Neural progenitor cell (in vitro differentiated cells): ENCODE data around the gene HAND2.

Source experiments
- EZH2 ChIP-seq: fragments of 200-600 bp; sonication (generic); IDR thresholded peaks from 2 replicates; pipeline ENCODE4 v1.6.1; 2017; ENCODE audit warnings: antibody characterized with exemption, mild to moderate bottlenecking, moderate library complexity
- EZH2phosphoT487 ChIP-seq: fragments of 200-600 bp; sonication (generic); IDR thresholded peaks from 2 replicates; pipeline ENCODE4 v1.6.1; 2017; ENCODE audit warnings: antibody characterized with exemption
- TF ChIP-seq, protein P1 (sequence below): fragments of 200-600 bp; sonication (generic); IDR thresholded peaks from 2 replicates; pipeline ENCODE4 v1.5.1; 2017; ENCODE audit warnings: antibody characterized with exemption, mild to moderate bottlenecking

DNA sequence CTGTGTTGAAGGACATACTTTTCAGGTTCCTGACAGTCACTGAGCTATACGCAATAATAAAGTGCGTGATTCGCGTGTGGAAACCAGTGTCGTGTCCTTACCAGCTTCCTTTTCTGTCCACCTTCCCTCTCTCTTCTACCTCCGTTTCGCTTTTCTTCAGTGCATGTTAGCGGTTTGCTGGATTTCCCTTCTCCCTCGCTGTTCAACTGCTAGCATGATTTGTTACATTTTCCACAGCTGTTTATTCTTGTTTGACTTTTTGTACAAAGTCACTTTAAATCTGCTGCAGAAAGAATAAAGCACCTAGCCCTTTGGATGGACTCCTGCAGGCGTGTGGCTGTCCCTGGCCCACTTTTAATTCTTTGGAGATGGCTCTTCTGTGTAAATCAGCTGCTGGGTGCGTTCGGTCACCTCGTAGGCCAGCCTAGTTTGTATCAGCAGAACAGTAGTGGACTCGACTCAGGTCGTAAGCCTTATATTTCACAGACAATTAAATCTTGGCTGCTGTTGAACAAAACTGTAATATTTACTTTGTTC is 8.9 kb upstream of the HAND2 start:
- TF ChIP-seq, protein P1, sequence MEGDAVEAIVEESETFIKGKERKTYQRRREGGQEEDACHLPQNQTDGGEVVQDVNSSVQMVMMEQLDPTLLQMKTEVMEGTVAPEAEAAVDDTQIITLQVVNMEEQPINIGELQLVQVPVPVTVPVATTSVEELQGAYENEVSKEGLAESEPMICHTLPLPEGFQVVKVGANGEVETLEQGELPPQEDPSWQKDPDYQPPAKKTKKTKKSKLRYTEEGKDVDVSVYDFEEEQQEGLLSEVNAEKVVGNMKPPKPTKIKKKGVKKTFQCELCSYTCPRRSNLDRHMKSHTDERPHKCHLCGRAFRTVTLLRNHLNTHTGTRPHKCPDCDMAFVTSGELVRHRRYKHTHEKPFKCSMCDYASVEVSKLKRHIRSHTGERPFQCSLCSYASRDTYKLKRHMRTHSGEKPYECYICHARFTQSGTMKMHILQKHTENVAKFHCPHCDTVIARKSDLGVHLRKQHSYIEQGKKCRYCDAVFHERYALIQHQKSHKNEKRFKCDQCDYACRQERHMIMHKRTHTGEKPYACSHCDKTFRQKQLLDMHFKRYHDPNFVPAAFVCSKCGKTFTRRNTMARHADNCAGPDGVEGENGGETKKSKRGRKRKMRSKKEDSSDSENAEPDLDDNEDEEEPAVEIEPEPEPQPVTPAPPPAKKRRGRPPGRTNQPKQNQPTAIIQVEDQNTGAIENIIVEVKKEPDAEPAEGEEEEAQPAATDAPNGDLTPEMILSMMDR, result no peak
- TF ChIP-seq EZH2phosphoT487 (no peak), EZH2 (no peak)
